HS-5 (cell line): Measurements from ENCODE around the gene GFI1B.
"Not testable (repeated sequence)": the region's sequence is repeated elsewhere in the genome, so short reads cannot be mapped to it uniquely, and the experiment has no call there.

Experiments
- DNase-seq: peaks from one replicate; pipeline ENCODE4 v3.0.0-alpha.2; 2012; ENCODE audit warnings: low read depth

GFI1B gene

DNA sequence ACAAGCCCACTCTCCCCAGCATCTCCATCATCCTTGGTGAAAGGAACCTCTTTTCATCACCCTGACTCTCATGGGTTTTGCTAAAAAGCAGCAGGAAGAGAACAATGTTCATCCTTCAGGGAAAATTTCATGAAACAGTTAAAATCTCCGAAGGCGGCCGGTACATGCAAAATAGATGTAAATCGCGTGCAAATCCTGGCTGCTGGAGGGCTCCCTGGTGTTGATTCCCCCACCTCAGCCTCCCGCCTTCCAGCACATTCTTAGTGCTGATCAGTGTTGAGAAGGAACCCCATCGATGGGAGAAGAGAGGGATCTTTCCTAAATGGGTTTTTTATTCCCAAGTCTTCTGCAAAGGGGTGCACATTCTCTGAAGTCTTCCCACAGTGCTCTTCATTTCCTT lies 8.7 kb upstream of the GFI1B start:
- no peak for DNase-seq

DNA sequence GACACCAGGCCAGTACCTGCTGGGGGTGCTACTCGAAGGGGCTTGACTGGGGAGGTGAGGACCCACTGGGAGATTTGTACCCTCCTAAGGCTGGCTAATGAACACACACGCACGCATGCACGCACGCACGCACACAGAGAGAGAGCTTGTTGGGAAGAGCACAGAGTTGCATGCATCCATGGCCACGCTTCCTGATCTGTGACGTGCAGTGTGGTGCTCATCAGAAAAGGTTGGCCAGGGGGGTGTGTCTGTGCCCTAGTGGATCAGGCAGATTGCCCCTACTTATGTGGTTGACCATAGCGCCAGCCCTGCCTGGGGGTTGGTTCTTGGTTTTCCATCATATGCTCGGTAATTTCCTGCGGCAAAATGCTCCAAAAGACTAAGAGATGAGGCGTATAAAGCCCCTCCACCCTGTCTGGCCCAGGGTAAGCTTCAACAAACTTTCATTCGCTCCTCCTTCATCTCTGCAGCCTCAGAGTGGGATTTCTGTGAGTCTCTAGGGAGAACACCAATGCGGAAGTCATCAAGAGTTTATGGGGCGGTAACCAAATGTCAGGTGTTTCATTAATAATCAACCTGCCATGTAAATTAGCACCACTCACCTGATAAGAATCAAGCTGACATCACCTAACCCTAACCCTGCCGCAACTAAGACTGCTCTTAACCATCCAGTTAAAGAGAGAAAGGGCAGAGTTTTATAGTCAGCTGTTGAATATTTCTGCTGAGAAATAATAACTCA lies 8.0 kb upstream of the GFI1B start:
- DNase-seq: no peak

DNA sequence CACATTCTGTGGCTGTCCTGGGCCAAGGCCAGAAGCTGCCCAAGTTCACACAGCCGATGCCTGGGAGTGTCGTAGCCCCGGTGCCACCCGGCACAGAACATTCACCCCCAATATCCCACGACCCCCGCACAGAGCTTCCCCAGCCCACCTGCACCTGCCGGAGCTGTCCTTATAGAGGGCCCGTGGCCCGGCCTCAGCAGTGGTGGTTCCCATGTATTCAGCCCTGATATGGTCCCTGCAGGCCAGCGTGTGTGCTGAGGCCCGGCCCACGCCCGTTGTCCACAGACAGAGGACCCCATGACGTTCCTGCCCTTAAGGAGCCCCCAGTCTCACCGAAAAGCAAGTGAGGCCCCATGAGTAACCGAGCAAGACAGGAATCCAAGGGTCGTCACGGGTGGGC lies 5.3 kb upstream of the GFI1B start:
- no peak for DNase-seq

DNA sequence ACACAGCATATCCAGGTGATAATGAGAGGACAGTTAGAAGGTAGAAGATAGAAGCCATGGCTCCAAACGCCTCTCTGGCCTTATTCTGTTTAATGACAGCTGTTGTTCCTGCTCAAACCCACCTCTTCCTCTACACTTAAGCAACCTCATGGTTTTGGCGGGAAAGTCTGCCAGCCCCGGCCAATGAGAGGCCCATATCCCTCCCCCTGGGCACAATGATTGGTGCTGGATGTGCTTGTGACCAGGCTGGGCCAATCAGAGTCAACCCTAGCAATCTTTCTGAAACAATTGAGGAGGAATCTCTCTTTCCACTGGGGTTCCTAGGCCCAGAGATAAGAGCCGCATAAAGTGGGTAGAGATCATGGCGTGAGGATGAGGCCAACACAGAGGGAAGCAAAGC lies 4.8 kb upstream of the GFI1B start:
- no peak for DNase-seq

DNA sequence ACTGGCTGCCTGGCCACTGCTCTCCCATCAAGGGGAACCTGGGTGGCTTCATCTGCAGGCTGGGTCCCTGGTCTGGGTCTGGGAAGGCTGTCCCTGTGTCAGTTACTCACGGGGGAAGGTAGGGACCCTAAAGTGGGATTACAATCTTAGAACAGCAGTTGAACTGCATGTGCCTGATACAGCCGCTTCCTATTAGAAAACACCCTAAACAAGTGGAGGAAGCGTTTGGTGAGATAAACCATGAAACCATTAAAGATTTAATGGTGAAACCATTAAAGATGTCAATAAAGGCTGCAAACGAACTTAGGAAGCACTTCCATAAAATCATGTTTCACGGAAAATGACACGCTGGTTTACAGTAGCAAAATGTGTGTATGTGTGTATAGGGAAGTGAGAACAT lies 2.5 kb upstream of the GFI1B start:
- no peak for DNase-seq

DNA sequence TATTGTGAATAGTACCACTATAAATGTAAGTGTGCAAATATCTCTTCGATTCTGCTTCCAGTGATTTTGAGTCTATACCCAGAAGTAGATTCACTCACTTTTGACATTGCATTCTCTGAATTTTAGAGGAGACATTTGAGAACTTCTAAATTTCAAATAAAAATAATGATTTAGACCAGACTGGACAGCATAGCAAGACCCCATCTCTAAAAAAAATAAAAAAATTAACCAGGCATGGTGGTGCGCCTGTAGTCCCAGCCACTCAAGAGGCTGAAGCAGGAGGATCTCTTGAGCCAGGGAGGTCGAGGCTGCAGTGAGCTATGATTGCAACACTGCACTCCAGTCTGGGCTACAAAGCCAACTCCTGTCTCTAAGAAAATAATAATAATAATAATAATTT lies 1.9 kb upstream of the GFI1B start:
- DNase-seq: no peak

DNA sequence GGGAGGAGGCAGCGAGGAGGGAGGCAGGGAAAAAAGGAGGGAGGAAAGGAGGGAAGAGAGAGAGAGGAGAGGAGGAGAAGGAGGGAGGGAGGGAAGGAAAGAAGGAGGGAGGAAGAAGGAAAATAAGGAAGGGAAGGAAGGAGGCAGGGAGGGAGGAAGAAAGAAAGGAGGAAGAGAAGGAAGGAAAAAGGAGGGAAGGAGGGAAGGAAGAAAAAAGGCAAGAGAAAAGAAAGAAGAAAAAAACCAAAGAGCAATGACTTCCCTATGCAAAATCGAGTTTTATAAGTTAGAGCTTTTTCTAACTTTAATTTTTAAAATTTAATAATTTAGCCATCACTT lies 413 bp upstream of the GFI1B start:
- no peak for DNase-seq

DNA sequence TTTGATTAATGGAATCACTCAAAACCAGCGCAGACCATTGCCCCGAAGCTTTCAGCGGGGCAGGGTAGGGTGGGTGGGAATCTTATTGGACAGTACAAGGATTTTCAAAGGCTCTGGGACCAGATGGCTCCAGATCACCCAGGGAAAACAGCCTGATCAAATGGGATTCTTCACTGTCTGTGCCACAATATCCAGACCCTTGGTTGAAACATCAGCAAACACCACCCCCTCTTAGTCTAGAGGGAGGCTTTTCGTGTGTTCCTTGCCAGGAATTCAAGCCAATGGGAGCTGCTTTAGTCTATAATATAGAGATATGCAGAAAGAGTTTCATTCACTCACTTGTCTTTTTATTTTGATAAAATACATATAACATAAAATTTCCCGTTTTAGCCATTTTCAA lies 1.7 kb downstream of the GFI1B start:
- DNase-seq: no peak

DNA sequence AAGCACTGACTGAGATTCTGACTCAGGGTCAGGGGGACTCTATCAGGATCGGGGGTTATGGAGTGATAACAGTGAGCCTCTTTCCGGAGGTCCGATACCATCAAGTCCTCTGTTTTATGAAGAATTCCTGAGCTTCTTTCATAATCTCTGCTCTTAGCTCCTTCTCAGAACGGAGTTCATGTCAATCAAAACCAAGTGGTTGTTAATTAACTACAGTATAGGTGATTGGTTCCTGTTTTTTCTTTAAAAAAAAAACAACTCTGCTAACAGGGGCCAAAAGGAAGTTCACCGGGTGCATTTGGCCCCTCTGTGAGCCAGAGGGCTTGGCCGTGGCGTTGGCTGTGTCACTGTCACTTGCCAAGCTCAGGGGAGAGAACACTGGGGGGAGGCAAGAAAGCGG lies 4.0 kb downstream of the GFI1B start:
- DNase-seq: no peak

DNA sequence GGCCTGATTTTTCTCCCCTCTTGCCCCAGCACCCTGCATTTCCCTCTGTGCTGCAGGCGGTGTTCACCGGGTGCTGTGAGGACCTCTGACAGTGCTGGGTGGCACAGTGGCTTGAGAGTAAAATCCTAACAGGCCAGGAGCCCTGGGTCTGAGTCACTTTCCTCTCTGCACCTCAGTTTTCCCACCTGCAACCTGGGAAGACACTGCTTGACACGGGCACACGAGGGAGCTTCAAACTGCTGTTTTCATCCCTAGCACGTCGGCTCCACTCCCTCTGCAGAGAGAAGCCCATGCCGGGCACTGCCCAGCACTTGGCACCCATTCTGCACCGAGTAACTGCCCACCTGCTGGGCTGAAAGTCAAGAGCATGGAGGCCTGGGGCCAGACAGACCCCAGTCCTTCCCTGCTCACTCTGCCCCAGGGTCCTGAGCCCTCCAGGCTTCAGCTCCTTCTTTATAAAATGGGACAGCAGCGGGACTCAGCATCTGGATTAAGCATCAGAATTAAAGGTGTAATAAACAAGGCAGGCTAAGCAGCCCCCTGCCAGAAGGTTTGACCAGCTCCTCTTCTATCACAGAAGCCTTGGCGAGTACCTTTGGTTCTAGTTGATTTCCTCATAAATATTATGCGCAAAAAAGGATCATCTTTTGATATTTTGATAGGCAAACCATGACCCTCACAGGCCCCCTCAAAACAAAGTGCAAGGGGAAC lies 5.2 kb downstream of the GFI1B start:
- no peak for DNase-seq

DNA sequence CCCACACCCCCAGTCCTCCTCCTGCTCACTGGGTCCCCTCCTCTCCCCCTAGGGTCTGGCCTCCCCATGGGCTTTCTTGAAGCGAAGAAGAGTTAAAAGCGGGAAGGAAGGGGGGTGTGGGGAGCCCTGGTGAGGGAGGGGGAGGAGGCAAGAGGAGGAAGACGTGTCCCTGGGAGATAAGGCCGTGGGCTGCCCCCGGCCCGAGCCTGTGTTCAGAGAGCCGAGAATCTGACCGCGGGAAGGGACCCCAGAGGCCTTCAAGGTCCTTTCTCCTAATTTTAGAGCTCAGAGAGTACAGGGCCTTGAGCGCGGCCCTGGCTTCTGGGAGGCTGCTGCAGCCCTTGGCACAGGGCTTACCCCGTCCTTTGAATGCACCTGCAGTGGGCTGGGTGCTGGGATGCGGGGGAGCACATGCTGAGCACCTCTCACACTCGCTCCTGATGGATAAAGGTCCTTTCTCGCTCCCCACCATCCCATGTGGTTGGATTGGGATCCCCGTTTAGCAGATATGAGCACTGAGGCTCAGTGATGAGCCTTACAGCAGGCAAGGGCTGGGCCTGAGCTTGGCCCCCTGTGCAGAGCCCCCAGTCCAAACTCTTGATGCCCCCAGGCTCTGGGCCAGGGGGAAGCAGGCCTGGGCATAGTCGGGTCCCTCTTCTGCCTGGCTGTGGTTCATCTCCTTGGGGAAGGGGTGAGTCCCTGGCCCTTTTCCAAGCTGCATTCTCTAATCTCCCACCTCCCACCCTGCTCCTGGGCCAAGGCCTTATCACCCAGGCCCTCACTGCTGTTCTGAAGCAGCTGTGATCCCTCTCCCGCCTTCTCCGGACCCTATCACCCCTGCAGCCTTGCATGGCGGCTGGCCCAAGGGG lies 5.9 kb downstream of the GFI1B start:
- DNase-seq: no peak

DNA sequence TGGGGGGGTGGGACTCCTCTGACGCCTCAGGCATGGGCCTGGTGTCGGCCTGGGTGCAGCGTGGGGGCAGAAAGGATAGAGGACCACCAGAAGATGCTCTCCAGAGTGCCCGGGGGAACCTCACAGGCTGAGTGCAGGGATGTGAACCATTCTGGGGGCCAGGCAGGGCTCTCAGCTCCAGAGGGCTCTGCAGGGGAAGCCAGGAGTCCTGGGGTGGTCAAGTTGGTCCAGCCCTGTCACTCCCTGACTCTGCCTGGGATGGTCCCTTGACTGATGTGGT lies 6.5 kb downstream of the GFI1B start:
- DNase-seq: no peak

DNA sequence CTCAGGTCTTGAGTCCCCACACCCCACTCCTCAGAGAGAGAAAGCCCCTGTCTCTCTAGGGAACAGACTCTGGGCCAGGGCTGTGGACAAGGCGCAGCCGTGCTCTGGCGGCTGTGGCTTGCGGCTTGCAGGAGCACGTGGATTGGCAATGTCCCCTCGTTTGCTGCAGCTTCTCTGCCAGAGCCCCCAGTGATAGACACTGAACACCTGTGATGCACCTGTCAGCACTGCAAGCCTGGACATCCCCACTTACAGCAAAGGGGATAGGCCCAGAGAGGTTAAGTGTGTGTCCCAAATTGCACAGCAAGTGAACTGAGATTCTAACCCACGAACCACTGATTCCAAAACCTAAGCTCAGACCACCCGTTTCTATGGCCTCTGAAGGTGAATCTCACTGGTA lies 7.0 kb downstream of the GFI1B start:
- no peak for DNase-seq

DNA sequence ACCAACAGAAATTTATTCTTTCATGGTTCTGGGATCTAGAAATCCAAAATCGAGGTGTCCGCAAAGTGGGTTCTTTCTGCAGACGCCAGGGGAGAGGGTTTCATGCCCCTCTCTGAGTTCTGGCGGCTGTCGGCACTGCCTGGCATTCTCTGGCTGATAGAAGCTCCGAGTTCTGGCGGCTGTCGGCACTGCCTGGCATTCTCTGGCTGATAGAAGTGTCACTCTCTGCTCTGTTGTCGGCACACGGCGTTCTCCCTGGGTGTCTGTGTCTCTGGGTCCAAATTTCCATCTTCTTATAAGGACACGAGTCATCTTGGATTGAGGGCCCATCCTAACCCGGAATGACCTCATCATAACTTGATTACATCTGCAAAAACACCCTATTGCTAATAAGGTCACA lies 7.6 kb downstream of the GFI1B start:
- no peak for DNase-seq

DNA sequence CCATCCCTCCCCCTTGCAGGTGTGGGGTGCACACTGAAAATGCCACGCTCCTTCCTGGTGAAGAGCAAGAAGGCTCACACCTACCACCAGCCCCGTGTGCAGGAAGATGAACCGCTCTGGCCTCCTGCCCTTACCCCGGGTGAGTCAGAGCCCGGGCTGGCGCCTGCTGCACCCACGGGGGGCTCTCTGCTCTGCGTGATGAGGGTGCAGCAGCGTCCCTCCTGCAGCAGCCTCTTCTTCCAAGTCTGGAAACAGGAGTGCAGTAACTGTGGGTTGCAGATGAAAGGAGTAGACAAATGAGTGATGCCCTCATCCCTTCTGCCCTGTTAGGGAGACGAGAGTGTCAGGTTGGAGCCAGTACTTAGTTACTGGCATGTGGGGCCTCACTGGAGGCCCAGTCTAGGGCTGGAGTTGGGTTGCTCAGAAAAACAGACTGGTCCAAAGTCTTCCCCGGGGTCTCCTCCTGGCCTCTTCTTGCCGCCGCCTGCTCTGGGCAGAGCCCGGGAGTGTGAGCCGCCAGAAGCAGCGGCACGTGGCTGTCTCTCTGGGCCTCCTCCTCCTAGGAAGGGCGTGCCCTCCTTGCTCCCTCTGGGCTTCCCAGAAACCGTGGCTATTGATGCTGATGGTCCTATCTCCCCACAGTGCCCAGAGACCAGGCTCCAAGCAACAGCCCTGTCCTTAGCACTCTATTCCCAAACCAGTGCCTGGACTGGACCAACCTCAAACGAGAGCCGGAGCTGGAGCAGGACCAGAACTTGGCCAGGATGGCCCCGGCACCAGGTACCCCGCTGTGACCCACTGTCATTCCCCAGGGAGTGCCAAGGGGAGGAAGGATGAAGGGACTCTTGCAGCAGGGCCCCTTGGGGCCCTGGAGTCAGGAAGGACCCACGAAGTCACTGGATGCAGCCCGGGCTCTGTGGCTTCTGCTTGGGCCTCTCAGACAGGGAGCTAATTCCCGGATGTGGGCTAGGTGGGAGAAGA lies 8.4 kb downstream of the GFI1B start:
- no peak for DNase-seq

DNA sequence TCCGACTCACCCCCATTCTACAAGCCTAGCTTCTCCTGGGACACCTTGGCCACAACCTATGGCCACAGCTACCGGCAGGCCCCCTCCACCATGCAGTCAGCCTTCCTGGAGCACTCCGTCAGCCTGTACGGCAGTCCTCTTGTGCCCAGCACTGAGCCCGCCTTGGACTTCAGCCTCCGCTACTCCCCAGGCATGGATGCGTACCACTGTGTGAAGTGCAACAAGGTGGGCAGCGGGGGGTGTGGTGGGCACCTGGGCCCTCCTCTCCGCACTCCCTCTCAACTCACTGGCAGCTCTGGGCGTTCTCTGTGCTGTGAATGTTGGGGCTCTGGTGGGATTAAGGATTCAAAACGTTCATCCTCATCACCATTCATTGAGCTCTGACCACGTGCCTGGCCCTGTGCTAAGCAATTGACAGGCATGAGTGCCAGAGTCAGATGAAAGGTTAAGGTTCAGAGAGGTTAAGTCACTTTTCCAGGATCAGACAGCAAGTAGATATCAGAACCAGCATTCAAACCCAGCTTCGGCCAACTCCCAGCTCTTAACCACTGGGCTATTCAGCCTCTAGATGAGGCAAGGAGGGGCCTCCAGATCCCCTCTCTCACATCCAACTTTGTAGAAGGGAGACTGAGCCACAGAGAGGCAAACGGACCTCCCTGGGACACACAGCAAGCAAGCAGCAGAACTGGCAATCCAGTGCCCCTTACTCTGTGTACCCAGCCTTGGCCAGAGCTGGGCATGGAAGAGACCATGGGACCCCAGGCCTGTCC lies 9.9 kb downstream of the GFI1B start:
- DNase-seq: no peak

DNA sequence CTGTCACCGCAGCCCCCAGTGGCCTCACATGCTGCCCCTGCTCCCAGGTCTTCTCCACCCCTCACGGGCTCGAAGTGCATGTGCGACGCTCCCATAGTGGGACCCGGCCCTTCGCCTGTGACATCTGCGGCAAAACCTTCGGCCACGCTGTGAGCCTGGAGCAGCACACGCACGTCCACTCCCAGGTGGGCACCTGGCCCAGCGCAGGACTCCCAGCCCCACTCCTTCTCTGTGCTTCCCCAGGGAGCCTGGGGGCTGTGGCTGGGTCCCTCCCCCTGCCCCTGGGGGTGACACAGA lies 10.5 kb downstream of the GFI1B start:
- DNase-seq: no peak

DNA sequence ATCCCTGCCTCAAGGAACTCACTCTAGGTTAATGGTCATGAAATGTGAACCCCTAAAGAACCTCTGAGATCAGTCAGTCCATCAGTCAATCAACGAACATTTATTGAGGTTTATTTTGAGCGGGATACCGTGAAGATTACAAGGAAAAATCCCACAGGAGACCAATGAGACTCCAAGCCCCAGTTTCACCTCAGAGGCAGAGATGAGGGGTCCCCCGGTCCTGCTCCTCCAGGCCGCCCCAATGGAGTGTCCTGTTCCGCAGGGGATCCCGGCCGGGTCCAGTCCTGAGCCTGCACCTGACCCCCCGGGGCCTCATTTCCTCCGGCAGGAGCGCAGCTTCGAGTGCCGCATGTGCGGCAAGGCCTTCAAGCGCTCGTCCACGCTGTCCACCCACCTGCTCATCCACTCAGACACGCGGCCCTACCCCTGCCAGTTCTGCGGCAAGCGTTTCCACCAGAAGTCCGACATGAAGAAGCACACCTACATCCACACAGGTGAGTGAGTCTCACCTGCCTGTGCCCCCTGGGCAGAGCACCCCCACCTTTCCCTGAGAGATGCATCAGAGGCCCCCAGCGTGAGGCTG lies 11.0 kb downstream of the GFI1B start:
- DNase-seq: no peak

DNA sequence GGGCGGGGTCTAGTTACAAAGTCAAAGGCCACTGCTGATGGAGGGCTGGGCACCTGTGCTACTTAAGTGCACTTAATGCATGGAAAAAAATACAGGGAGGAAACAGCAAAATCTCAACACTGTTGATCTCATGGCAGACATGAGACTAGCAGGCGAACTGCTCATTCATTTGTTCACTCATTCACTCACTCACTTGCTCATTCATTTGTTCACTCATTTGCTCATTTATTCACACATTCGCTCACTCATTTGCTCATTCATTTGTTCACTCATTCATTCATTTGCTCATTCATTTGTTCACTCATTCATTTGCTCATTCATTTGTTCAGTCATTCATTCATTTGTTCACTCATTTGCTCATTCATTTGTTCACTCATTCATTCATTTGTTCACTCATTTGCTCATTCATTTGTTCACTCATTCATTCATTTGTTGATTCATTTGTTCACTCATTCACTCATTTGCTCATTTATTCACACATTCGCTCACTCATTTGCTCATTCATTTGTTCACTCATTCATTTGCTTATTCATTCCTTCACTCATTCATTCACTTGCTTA lies 11.6 kb downstream of the GFI1B start:
- DNase-seq: not testable (repeated sequence)

DNA sequence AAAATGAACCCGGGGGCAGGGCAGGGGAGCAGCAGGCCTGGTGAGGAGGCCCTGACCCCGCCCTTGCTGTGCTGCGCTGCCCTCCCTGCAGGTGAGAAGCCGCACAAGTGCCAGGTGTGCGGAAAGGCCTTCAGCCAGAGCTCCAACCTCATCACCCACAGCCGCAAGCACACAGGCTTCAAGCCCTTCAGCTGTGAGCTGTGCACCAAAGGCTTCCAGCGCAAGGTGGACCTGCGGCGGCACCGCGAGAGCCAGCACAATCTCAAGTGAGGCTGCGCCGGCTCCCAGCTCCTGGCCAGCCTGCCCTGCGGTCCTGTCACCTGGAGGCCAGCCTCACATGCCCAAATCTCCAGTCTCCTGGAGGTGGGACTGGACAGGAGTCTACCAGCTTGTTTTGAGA lies 12.3 kb downstream of the GFI1B start:
- no peak for DNase-seq
